ENCODE results near the gene CENPVL1.
"Not testable (repeated sequence)": the region's sequence is repeated elsewhere in the genome, so short reads cannot be mapped to it uniquely, and the experiment has no call there.

CENPVL1 gene

DNA sequence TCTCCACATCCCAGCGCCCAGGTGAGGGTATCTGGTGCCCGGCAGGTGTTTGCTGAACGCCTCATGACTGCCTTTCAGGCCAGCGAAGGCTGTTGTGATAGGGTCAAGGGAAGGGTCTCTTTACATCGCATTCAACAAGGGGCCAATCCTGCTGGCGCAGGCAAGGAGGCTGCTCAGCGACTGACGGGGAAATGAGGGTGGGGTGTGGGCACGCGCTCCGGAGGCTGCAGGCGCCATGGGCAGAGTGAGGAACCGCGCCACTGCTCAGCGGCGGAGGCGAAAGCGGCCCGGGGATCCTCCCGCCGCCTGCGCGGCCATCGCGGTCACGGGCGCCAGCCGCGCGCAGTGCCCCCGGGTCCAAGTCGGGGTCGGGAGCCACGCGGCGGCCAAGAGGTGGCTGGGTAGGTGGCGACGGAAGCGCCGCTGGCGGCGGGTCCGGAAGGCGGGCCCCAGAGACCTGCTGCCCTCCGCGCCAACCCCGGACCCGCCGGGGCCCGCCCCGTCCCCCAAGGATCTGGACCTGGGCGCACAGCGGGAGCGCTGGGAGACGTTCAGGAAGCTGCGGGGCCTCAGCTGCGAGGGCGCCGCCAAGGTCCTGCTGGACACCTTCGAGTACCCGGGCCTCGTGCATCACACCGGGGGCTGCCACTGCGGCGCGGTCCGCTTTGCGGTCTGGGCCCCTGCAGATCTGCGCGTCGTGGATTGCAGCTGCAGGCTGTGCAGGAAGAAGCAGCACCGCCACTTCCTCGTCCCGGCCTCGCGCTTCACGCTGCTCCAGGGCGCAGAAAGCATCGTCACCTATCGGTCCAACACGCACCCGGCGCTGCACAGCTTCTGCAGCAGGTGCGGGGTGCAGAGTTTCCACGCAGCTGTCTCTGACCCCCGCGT lies at the start of gene CENPVL1:
Gene CENPVL1, plus strand, starts transcription at position 236 of the 888 bp plus-strand sequence. Its CDS starts 0 bp downstream, at position 236.
- not testable (repeated sequence) for H3K79me2 ChIP-seq (ENCODE audit: insufficient read depth, low read length); H3K9me2 ChIP-seq (replicated peaks; ENCODE audit: low read depth, low read length); H4K20me1 ChIP-seq (ENCODE audit: insufficient read depth, low read length, poor library complexity, severe bottlenecking); H3F3A ChIP-seq (ENCODE audit: low read depth); H3K4me3 ChIP-seq (ENCODE audit: low read length, poor library complexity, severe bottlenecking); H3K27me3 ChIP-seq (ENCODE audit: insufficient read depth, low read length, poor library complexity, severe bottlenecking); H3K36me3 ChIP-seq (ENCODE audit: insufficient read depth, low read length); H3K9ac ChIP-seq (ENCODE audit: low read depth, low read length, poor library complexity, severe bottlenecking); H2AFZ ChIP-seq (ENCODE audit: low read length); H3K4me1 ChIP-seq (ENCODE audit: insufficient read depth, low read length, poor library complexity, severe bottlenecking); H3K4me2 ChIP-seq (ENCODE audit: low read depth, low read length, poor library complexity, severe bottlenecking); H3K9me3 ChIP-seq (ENCODE audit: insufficient read depth, low read depth, low read length)

DNA sequence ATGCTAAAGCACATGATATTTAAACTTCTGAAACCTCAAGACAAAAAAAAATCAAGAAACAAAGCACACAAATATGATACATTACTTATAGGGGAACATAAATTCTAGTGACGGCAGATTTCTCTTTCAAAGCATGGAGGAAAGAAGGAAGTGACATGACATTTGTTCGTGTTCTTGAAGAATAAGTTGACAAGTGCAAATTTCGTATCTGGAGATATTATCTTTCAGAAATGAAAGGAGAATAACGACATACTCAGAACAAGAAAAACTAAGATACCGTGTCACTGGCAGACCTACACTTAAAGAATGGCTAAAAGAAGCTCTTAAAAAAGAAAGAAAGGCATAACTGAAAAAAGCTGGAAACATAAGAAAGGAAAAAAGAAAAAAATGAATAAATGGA lies 44.3 kb upstream of the CENPVL1 start:
- Histone ChIP-seq H3K9ac (ENCODE audit: low read depth, low read length, poor library complexity, severe bottlenecking) (no peak overlapping the region), H3K79me2 (ENCODE audit: insufficient read depth, low read length) (no peaks in the 10 kb centered on the region), H3K36me3 (ENCODE audit: insufficient read depth, low read length) (no peaks in the 10 kb centered on the region), H3K9me2 (replicated peaks; ENCODE audit: low read depth, low read length) (no peaks in the 10 kb centered on the region), H3K27me3 (ENCODE audit: insufficient read depth, low read length, poor library complexity, severe bottlenecking) (no peaks in the 10 kb centered on the region), H3F3A (ENCODE audit: low read depth) (no peaks in the 10 kb centered on the region), H3K4me1 (ENCODE audit: insufficient read depth, low read length, poor library complexity, severe bottlenecking) (no peaks in the 10 kb centered on the region), H4K20me1 (ENCODE audit: insufficient read depth, low read length, poor library complexity, severe bottlenecking) (no peaks in the 10 kb centered on the region), H2AFZ (ENCODE audit: low read length) (no peak overlapping the region), H3K9me3 (ENCODE audit: insufficient read depth, low read depth, low read length) (no peaks in the 10 kb centered on the region), H3K4me3 (ENCODE audit: low read length, poor library complexity, severe bottlenecking) (no peak overlapping the region), H3K4me2 (ENCODE audit: low read depth, low read length, poor library complexity, severe bottlenecking) (no peak overlapping the region)
- TF ChIP-seq EZH2phosphoT487 (IDR thresholded peaks at IDR 0.05; ENCODE audit: borderline replicate concordance): no peak
- TF ChIP-seq, protein P1, sequence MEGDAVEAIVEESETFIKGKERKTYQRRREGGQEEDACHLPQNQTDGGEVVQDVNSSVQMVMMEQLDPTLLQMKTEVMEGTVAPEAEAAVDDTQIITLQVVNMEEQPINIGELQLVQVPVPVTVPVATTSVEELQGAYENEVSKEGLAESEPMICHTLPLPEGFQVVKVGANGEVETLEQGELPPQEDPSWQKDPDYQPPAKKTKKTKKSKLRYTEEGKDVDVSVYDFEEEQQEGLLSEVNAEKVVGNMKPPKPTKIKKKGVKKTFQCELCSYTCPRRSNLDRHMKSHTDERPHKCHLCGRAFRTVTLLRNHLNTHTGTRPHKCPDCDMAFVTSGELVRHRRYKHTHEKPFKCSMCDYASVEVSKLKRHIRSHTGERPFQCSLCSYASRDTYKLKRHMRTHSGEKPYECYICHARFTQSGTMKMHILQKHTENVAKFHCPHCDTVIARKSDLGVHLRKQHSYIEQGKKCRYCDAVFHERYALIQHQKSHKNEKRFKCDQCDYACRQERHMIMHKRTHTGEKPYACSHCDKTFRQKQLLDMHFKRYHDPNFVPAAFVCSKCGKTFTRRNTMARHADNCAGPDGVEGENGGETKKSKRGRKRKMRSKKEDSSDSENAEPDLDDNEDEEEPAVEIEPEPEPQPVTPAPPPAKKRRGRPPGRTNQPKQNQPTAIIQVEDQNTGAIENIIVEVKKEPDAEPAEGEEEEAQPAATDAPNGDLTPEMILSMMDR (conservative IDR thresholded peaks at IDR 0.05; ENCODE audit: low read length): no peak

DNA sequence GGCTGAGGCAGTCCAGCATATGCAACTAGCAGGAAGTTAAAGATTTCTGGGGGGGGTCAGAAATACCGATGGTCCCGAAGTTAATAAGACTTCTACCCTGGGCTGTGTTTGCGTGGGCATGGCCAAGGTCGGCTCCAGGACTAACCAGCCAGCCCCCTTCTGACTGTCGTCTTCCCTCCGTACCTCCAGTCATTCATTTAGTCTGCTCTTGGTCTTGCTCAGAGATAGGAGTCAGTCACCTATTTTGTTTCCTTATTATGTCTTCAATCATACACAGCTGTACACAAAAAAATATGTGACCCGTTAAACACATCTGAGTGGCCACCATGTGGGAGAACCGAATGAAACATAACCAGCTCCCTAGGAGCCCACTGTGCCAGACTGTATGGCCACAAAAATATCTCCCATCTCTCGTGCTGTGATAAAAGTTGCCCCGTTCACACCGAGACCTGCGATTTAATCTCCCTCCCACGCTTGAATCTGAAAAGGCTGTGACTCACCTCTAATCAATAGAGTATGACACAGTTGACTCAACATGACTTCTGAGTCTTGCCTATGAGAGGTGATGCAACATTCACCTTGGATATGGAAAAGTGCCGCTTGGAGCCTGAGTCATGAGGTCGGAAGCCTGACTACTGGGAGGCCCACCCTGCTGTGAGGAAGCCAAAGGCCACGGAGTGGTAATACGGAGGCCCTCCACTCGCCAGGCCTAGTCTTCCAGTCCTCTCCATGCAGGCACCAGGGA lies 30.5 kb upstream of the CENPVL1 start:
- H3K9ac ChIP-seq (ENCODE audit: low read depth, low read length, poor library complexity, severe bottlenecking); H3K79me2 ChIP-seq (ENCODE audit: insufficient read depth, low read length); H3K4me3 ChIP-seq (ENCODE audit: low read length, poor library complexity, severe bottlenecking); H3K4me2 ChIP-seq (ENCODE audit: low read depth, low read length, poor library complexity, severe bottlenecking); H3K4me1 ChIP-seq (ENCODE audit: insufficient read depth, low read length, poor library complexity, severe bottlenecking); H3K9me2 ChIP-seq (replicated peaks; ENCODE audit: low read depth, low read length); H3K9me3 ChIP-seq (ENCODE audit: insufficient read depth, low read depth, low read length); H4K20me1 ChIP-seq (ENCODE audit: insufficient read depth, low read length, poor library complexity, severe bottlenecking); H3F3A ChIP-seq (ENCODE audit: low read depth); H3K36me3 ChIP-seq (ENCODE audit: insufficient read depth, low read length); H2AFZ ChIP-seq (ENCODE audit: low read length); H3K27me3 ChIP-seq (ENCODE audit: insufficient read depth, low read length, poor library complexity, severe bottlenecking): not testable (repeated sequence)

DNA sequence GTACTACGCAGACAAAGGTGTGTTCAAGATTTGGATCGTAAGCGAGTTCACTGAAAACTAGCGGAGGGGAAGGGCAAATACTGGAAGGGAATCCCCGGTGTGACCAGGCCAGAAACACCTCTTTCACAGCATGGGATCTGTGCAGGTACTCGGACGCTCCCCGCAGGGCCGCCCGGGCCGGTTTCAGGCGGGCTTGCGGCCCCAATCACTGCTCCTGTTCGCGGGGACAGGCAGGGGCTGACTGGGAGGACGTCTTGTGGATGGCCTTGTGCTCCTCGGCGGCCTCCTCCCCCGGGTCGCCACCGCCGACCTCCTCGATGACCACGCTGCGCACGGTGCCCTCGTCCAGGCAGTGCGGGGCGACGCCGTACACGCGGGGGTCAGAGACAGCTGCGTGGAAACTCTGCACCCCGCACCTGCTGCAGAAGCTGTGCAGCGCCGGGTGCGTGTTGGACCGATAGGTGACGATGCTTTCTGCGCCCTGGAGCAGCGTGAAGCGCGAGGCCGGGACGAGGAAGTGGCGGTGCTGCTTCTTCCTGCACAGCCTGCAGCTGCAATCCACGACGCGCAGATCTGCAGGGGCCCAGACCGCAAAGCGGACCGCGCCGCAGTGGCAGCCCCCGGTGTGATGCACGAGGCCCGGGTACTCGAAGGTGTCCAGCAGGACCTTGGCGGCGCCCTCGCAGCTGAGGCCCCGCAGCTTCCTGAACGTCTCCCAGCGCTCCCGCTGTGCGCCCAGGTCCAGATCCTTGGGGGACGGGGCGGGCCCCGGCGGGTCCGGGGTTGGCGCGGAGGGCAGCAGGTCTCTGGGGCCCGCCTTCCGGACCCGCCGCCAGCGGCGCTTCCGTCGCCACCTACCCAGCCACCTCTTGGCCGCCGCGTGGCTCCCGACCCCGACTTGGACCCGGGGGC lies 28.2 kb upstream of the CENPVL1 start:
- not testable (repeated sequence) for H3K27me3 ChIP-seq (ENCODE audit: insufficient read depth, low read length, poor library complexity, severe bottlenecking); H3K4me2 ChIP-seq (ENCODE audit: low read depth, low read length, poor library complexity, severe bottlenecking); H3K9me2 ChIP-seq (replicated peaks; ENCODE audit: low read depth, low read length); H3K36me3 ChIP-seq (ENCODE audit: insufficient read depth, low read length); H4K20me1 ChIP-seq (ENCODE audit: insufficient read depth, low read length, poor library complexity, severe bottlenecking); H3K4me1 ChIP-seq (ENCODE audit: insufficient read depth, low read length, poor library complexity, severe bottlenecking); H3K79me2 ChIP-seq (ENCODE audit: insufficient read depth, low read length); H3K9ac ChIP-seq (ENCODE audit: low read depth, low read length, poor library complexity, severe bottlenecking); H2AFZ ChIP-seq (ENCODE audit: low read length); H3K4me3 ChIP-seq (ENCODE audit: low read length, poor library complexity, severe bottlenecking); H3F3A ChIP-seq (ENCODE audit: low read depth); H3K9me3 ChIP-seq (ENCODE audit: insufficient read depth, low read depth, low read length)

DNA sequence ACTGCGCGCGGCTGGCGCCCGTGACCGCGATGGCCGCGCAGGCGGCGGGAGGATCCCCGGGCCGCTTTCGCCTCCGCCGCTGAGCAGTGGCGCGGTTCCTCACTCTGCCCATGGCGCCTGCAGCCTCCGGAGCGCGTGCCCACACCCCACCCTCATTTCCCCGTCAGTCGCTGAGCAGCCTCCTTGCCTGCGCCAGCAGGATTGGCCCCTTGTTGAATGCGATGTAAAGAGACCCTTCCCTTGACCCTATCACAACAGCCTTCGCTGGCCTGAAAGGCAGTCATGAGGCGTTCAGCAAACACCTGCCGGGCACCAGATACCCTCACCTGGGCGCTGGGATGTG lies 27.6 kb upstream of the CENPVL1 start, which contains the start of gene CENPVL2:
Gene CENPVL2, minus strand, starts transcription at position 112 of the 343 bp plus-strand sequence. Its CDS starts 0 bp downstream, at position 112.
- H3K4me2 ChIP-seq (ENCODE audit: low read depth, low read length, poor library complexity, severe bottlenecking); H3F3A ChIP-seq (ENCODE audit: low read depth); H3K9ac ChIP-seq (ENCODE audit: low read depth, low read length, poor library complexity, severe bottlenecking); H3K79me2 ChIP-seq (ENCODE audit: insufficient read depth, low read length); H3K4me1 ChIP-seq (ENCODE audit: insufficient read depth, low read length, poor library complexity, severe bottlenecking); H3K9me2 ChIP-seq (replicated peaks; ENCODE audit: low read depth, low read length); H3K36me3 ChIP-seq (ENCODE audit: insufficient read depth, low read length); H4K20me1 ChIP-seq (ENCODE audit: insufficient read depth, low read length, poor library complexity, severe bottlenecking); H3K27me3 ChIP-seq (ENCODE audit: insufficient read depth, low read length, poor library complexity, severe bottlenecking); H3K9me3 ChIP-seq (ENCODE audit: insufficient read depth, low read depth, low read length); H3K4me3 ChIP-seq (ENCODE audit: low read length, poor library complexity, severe bottlenecking); H2AFZ ChIP-seq (ENCODE audit: low read length): not testable (repeated sequence)
